ENCODE data around the gene ARMC7. TPM values are rescaled to one million over a fixed set of nuclear protein-coding genes. Genes with fewer than 3 reads are reported as not detected.

ARMC7 gene
- polyA plus RNA-seq, 1 donor from 2014 or later, result 3.7 TPM

DNA sequence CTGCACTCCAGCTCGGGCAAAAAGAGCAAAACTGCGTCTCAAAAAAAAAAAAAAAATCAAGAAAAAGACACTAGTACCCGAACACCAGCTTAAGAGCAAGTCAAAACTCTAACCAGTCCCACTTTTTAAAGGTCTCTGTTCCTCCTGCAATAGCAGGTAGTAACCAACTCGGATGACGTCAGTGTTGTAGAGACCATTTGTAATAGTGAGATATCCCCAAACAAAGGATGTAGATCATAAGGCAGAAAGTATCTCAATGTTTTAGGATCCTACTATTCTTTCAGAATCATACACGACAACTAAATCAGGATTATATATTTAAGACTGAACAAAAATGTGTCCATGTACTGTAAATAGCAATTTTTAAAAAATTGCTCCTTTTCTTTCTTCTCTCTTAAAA, 42.2 kb downstream of the ARMC7 start:
- Histone ChIP-seq H3K36me3 (ENCODE audit: insufficient read depth, low read length) (peaks cover 7% of the 10 kb centered on the region), H3K9me2 (ENCODE audit: insufficient read depth, low read length) (no peaks in the 10 kb centered on the region), H3K27ac (ENCODE audit: low read length) (peak overlapping the region; percentile 100), H3K27me3 (ENCODE audit: insufficient read depth, low read depth, low read length) (no peaks in the 10 kb centered on the region), H3F3A (ENCODE audit: insufficient read depth, low read length, poor library complexity, severe bottlenecking) (peaks cover 6% of the 10 kb centered on the region), H2AFZ (ENCODE audit: low read depth, low read length) (no peak overlapping the region), H3K4me3 (ENCODE audit: low read length) (peak overlapping the region; percentile 100), H3K9ac (ENCODE audit: low read length) (peak overlapping the region; percentile 100), H3K9me3 (ENCODE audit: low read length) (no peaks in the 10 kb centered on the region), H4K20me1 (ENCODE audit: insufficient read depth) (peaks cover 29% of the 10 kb centered on the region), H3K79me2 (replicated peaks; ENCODE audit: insufficient read depth, low read length) (peaks cover 72% of the 10 kb centered on the region), H3K4me2 (ENCODE audit: low read length) (peak overlapping the region; percentile 82)
- no peak for TF ChIP-seq RAD21 (conservative IDR thresholded peaks at IDR 0.05)
- TF ChIP-seq, protein P1, sequence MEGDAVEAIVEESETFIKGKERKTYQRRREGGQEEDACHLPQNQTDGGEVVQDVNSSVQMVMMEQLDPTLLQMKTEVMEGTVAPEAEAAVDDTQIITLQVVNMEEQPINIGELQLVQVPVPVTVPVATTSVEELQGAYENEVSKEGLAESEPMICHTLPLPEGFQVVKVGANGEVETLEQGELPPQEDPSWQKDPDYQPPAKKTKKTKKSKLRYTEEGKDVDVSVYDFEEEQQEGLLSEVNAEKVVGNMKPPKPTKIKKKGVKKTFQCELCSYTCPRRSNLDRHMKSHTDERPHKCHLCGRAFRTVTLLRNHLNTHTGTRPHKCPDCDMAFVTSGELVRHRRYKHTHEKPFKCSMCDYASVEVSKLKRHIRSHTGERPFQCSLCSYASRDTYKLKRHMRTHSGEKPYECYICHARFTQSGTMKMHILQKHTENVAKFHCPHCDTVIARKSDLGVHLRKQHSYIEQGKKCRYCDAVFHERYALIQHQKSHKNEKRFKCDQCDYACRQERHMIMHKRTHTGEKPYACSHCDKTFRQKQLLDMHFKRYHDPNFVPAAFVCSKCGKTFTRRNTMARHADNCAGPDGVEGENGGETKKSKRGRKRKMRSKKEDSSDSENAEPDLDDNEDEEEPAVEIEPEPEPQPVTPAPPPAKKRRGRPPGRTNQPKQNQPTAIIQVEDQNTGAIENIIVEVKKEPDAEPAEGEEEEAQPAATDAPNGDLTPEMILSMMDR (IDR thresholded peaks at IDR 0.05; ENCODE audit: poor library complexity, severe bottlenecking), result no peak
- no peak for TF ChIP-seq EZH2 (IDR thresholded peaks at IDR 0.05; ENCODE audit: borderline replicate concordance, insufficient read depth, low read length, poor library complexity, severe bottlenecking)
- no peak for TF ChIP-seq MXI1 (conservative IDR thresholded peaks at IDR 0.05; ENCODE audit: poor library complexity, severe bottlenecking)
- TF ChIP-seq, protein P2, sequence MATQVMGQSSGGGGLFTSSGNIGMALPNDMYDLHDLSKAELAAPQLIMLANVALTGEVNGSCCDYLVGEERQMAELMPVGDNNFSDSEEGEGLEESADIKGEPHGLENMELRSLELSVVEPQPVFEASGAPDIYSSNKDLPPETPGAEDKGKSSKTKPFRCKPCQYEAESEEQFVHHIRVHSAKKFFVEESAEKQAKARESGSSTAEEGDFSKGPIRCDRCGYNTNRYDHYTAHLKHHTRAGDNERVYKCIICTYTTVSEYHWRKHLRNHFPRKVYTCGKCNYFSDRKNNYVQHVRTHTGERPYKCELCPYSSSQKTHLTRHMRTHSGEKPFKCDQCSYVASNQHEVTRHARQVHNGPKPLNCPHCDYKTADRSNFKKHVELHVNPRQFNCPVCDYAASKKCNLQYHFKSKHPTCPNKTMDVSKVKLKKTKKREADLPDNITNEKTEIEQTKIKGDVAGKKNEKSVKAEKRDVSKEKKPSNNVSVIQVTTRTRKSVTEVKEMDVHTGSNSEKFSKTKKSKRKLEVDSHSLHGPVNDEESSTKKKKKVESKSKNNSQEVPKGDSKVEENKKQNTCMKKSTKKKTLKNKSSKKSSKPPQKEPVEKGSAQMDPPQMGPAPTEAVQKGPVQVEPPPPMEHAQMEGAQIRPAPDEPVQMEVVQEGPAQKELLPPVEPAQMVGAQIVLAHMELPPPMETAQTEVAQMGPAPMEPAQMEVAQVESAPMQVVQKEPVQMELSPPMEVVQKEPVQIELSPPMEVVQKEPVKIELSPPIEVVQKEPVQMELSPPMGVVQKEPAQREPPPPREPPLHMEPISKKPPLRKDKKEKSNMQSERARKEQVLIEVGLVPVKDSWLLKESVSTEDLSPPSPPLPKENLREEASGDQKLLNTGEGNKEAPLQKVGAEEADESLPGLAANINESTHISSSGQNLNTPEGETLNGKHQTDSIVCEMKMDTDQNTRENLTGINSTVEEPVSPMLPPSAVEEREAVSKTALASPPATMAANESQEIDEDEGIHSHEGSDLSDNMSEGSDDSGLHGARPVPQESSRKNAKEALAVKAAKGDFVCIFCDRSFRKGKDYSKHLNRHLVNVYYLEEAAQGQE (IDR thresholded peaks at IDR 0.05; ENCODE audit: borderline replicate concordance), result peak; percentile 19
- no peak for TF ChIP-seq TAF1 (IDR thresholded peaks at IDR 0.05; ENCODE audit: low read depth)
- no peak for TF ChIP-seq SMC3 (conservative IDR thresholded peaks at IDR 0.05; ENCODE audit: poor library complexity)
- TF ChIP-seq EP300 (conservative IDR thresholded peaks at IDR 0.05; ENCODE audit: poor library complexity, severe bottlenecking), result no peak
- peak; percentile 26 for TF ChIP-seq POLR2AphosphoS5 (IDR thresholded peaks at IDR 0.05)

DNA sequence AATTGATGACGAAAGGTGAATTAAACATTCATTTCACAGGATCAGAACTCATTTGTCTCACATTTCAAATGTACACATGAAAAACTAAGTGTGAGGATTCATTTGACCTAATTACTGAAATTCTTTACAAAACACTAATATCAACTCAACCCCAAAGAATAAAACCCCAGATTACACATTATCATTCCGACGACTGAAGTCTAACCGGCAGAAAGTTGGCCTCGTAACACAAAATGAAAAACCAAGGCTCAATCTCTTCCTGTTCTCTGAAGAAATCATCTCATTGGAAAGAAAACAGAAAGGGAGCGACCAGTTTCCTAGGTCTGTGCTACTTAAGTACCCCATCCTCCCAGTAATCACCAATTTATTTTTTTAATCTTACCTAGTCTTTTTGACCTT, 42.8 kb downstream of the ARMC7 start:
- TF ChIP-seq POLR2AphosphoS5 (IDR thresholded peaks at IDR 0.05), result no peak
- Histone ChIP-seq H3K4me3 (ENCODE audit: low read length) (peak overlapping the region; percentile 100), H4K20me1 (ENCODE audit: insufficient read depth) (peaks cover 23% of the 10 kb centered on the region), H3F3A (ENCODE audit: insufficient read depth, low read length, poor library complexity, severe bottlenecking) (peaks cover 6% of the 10 kb centered on the region), H3K79me2 (replicated peaks; ENCODE audit: insufficient read depth, low read length) (peaks cover 67% of the 10 kb centered on the region), H3K4me2 (ENCODE audit: low read length) (peak overlapping the region; percentile 82), H3K9me2 (ENCODE audit: insufficient read depth, low read length) (no peaks in the 10 kb centered on the region), H3K9ac (ENCODE audit: low read length) (peak overlapping the region; percentile 100), H3K27me3 (ENCODE audit: insufficient read depth, low read depth, low read length) (no peaks in the 10 kb centered on the region), H3K9me3 (ENCODE audit: low read length) (no peaks in the 10 kb centered on the region), H3K27ac (ENCODE audit: low read length) (peak overlapping the region; percentile 100), H3K36me3 (ENCODE audit: insufficient read depth, low read length) (peaks cover 6% of the 10 kb centered on the region), H2AFZ (ENCODE audit: low read depth, low read length) (no peak overlapping the region)

Measured in neural cell (in vitro differentiated cells).